HG03469 (cell line): ENCODE data around the gene DCAF15.
"Not testable (repeated sequence)": the region's sequence is repeated elsewhere in the genome, so short reads cannot be mapped to it uniquely, and the experiment has no call there.

Experiments used
- ATAC-seq: cut with Tn5 transposase; IDR thresholded peaks from one replicate; pipeline ENCODE4 v1.9.1; 2021; ENCODE audit warnings: mild to moderate bottlenecking, moderate library complexity, moderate number of reproducible peaks; ENCODE audit not compliant: unreplicated experiment

Gene DCAF15

GRCh38 chr19:13959141-13959961 lies 7.0 kb downstream of the DCAF15 start:
- ATAC-seq = no peak

GRCh38 chr19:13959962-13960862 lies 7.9 kb downstream of the DCAF15 start:
- ATAC-seq = no peak

DNA sequence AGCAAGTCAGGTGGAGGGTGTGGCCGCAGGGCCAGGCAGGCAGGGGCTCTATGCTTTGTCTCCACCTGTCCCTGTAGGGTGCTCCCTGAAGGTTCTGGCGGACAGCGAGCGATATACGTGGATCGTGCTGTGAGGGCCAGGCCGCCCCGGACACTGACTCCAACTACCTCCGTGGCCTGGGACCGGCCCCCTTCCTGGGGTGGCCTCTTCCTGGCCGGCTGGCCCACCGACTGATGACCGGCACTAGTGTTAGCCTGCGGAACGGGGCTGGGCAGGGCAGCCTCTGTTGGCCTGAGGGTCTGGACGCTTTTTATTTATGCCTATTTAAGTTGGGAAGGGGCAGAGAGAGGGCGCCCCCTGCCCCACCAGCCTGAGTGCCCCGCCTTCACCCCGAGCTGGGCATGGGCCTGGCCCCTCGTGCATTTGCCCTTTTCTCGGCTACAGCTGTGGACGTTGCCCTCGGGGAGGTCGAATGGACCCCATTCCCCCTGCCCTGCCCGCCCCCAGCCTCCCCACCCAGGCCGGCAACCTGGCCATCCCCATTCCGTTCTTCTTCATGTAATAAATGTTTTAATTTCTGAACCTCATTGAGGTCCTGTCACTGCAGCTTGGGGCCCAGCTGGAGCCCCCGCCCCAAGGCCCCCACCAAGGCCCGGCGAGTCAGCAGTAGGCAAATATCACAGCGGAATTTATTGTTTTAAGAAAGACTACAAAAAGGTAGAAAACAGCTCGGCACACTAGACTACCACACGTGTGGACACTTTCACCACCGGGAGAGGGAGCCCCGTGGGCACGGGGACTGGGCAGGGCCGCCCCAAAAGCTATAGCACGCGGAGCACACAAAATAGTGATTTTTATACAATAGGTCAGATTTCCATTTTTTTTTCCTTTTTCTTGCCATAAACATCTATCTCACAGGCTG lies 8.8 kb downstream of the DCAF15 start:
- no peak for ATAC-seq

GRCh38 chr19:13961826-13962698 lies 9.8 kb downstream of the DCAF15 start:
- no peak for ATAC-seq

DNA sequence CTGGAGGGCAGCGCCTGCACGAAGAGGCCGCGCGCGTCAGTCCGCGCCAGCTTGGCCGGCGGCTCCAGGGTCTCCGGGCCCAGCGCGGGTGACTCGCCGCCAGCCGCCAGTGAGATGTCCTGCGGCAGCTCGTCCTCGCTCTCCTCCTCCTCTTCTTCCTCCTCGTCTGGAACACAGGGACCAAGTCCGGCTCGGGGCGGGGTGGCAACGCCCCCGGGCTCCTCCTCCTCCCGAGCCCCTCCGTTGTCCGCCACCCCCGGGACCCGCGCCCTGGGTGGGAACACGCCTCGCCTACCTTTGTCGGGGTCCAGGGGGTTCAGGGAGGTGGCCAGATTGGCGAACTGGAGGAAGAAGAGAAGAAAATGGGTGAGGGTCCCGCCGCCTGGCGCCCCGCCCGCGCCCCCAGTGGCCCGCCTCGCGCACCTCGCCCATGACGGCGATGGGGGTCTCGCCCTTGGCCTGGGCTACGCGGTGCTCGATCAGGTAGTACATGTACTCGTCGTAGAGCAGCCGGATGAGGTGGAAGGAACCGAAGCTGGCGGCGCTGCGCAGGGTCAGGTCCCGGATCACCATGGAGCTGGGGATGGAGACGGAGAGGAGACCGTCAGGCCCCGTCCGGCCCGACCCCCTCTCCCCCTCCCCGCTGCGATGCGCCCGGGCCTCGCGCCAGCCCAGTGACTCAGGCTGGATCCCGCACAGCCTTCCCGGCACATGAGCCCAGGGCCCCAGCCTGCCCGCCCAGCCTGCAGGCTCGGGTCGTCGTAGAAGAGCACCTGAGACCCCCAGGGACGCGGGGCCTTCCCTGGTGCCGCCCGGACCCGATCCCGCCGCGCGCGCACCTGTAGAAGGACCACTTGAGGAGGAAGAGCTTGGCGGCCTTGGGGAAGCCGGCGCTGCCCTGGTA lies 10.6 kb downstream of the DCAF15 start:
- no peak for ATAC-seq

DNA sequence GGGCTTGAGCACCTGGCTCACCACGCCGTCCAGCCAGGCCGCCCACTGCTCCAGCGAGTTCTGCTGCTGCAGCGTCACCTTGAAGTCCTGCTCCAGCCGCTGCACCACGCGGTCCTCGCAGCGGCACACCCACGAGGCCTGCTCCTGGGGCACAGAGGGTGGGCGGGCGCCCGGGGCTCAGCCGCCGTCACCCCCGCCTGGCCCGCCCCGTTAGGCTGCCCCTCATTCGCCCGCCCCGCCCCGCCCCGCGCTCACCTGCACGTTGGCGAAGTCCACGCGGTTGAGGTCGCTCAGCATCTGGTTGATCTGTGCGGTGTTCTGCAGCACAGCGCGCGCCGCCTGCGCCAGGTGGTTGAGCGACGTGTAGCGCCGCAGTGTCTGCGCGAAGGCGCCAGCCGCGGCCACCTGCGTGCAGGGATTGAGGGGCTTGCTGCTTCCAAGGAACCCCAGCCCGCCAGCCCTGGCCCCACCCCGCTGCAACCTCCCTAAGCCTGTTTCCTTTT lies 11.3 kb downstream of the DCAF15 start:
- ATAC-seq = no peak

GRCh38 chr19:13964776-13965175 lies 12.5 kb downstream of the DCAF15 start:
- no peak for ATAC-seq

DNA sequence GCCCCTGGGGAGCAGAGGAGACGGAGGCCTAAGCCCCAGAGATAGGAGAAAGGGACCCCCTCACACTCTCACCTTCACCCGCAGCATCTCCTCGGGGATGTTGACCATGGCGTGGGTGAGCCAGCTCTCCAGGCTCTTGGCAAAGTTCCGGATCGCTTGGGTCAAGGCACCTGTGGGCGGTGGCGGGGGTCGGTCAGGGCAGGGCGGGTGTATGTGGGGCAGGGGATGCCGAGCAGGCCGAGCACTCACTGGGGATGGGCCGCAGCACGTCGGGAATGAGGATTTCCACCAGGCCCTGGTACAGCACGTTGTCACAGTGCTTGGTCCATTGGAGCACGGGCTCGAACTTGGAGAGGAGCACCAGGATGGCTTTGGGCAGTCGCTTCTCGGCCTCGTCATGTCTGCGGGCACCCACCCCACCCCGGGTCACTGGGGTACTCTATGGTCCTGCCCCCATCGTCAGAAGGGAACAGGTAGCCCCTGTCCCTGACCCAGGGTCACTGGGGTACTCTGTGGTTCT lies 13.1 kb downstream of the DCAF15 start:
- no peak for ATAC-seq

DNA sequence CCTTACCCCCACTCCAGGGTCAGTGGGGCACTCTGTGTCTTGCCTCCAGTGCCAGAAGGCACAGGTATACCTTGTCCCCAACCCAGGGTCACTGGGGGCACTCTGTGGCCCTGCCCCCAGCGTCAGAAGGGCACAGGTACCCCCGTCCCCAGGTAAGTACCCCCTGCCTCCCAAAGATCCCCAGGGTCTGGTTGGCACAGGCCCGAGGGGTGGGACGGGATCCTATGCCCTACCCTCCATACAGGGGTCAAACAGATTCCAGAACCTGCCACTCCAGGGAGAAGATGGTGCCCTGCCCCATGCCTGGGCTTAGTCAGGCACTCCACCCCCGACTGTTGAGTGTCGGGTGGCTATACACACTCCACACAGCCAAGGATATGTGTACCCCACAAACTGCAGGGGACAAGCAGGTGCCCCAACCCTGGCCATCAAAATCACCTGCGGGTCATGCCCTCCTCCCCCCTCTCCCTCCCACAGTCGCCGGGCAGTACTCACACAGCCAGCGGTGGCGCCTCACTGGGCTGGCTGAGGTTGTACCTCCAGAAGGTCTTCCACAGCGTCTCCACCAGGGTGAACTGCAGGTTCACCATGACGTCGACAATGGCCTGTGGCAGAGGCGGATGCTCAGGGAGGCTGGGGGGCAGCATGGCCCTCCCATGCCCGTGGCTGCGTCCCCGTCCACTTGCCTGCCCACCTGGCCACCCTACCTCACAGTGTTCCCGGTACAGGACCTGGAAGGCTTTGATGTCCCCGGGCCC lies 13.8 kb downstream of the DCAF15 start:
- ATAC-seq = no peak

- ATAC-seq = no peak
These were observed 14.4 kb downstream of the DCAF15 start for GRCh38 chr19:13966684-13967128.

DNA sequence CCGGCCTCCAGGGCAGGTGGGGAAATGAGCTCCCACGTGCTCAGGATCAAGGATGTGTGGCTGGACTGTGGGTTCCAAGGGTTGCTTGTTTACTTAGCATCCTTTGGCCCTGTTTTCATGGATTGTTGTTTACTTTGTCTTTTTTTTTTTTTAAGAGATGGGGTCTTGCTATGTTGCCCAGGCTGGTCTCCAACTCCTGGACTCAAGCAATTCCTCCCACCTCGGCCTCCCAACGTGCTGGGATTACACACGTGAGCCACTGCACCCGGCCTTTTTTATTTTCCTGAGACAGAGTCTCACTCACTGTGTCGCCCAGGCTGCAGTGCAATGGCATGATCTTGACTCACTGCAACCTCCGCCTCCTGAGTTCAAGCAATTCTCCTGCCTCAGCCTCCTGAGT lies 14.9 kb downstream of the DCAF15 start:
- not testable (repeated sequence) for ATAC-seq

- ATAC-seq = no peak
These were observed 16.1 kb downstream of the DCAF15 start for GRCh38 chr19:13968383-13968935.

DNA sequence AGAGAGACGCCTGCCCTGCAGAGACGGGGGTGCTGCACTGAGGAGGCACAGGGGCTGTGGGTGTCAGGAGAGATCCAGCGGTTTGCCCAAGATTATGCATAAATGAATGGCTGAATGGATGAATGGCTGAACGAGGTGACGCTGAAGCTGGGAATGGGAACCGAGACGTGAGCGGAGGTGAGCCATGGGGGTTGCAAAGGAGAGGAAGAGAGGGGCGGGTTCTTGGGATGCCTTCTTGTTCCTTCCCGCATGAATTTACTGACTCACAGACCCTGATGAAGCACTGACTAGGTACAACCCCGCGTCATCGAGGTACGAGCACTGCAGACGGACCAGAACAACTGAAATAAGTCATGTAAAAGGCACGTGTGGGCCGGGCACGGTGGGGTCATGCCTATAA lies 16.7 kb downstream of the DCAF15 start:
- no peak for ATAC-seq

DNA sequence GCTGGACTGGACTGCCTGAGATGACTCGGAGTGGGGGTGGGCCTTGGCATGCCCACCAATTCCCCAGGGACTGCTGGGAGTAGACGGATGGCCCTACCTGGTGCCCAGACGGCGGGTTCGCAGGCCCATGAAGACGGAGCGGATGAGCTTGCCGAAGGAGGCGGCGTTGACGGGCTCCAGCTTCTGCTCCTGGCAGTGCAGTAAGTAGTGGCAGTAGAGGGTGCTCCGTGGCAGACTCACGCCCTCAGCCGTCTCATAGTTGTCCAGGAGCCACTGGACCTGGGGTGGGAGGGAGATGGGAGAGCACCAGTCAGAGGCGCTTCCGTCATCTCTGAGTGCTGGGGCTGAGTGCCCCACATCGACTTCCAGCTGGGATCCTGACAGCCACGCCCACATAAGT lies 17.6 kb downstream of the DCAF15 start:
- no peak for ATAC-seq

GRCh38 chr19:13971868-13972267 lies 19.6 kb downstream of the DCAF15 start:
- not testable (repeated sequence) for ATAC-seq

GRCh38 chr19:13972368-13973155 lies 20.3 kb downstream of the DCAF15 start:
- ATAC-seq = no peak
